HuH-7 (cell line): ENCODE data around the gene CACNA2D2.
A peak's percentile ranks its signal among the peaks of the same experiment; 100 is the strongest.

ENCODE experiments used
- DNase-seq: peaks from one replicate; pipeline ENCODE4 v3.0.0; 2011; ENCODE audit warnings: low spot score

CACNA2D2 gene

DNA sequence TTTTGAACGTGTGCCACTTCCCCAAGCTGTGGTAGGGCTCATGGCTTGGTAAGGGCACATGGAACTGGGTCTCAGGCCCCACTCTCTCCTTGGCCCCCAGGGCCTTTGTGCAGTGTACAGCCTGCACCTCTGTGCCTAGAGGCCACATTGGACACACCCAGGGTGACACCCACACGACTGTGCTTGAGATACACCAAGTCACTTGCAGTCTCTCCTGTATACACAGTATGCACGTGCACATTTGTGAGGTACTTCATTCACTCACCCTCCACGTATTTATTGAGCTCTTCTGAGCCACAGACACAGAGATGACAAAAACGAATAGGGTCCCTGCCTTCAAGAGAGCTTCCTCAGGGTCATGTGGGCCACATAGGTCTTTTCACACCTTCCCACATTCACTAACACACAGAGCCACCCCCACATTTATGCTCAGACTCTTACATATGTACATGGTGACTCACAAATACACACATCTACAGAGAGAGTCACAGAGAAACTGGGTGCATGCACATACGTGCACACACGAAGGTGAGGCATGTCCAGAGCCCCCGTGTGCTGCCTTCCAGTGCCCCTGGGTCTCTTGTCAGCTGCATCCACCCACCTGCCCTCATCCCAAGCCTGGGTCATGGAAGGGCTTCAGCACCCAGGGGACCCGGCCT lies 134.3 kb downstream of the CACNA2D2 start:
- no peak for DNase-seq

DNA sequence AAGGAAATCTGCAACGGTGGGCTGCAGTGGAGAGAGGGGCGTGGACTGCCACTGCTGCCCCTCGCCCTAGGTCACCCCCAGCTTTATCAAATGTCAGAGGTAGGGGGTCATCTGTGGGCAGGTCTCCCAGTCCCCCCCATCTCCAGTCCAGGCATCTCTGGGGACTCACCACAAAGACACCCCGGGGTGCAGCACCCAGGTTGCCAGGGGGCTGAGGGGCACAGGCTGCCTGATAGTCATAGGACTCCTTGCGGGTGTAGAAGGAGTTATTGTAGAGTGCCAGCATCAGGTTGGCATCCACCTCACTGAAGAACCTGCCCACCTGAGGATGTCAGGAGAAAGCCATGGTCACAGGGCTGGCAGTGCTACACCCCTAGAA lies 137.6 kb downstream of the CACNA2D2 start:
- no peak for DNase-seq

DNA sequence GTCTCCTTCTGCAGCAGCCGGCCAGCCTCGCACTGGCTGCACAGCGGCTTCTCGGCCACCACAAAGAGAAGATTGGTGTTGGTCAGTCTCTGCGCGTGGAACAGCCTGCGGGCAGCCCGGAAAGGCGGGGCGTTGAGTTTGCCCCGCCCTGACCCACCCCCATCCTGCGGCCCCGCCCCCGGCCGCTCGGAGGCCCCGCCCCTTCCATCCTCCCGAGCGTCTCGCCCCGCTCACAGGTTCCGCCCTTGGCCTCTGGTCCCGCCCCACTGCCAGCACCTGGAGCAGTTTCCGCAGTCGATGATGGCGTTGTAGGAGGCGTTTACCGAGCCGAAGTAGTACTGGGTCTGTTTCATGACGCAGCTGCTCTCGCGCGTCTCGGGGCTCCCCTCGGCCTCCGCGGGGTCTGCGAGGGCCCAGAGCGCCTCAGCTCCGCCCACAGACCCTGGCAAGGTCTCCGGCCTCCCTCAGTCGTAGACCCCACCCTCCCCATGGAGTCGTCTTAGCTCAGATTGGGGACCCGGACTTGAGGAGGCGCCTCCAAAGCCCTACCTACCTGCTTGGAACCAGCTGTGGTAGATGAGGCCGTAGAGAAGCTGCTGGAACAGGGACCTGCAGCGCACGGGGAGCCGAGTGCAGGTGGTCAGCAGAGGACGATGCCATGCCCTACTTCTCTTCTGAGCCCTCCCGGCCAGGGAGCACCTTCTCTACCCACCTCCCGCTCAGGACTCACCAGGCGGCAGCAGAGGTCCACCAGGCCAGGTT lies 138.2 kb downstream of the CACNA2D2 start:
- peak; percentile 85 for DNase-seq

DNA sequence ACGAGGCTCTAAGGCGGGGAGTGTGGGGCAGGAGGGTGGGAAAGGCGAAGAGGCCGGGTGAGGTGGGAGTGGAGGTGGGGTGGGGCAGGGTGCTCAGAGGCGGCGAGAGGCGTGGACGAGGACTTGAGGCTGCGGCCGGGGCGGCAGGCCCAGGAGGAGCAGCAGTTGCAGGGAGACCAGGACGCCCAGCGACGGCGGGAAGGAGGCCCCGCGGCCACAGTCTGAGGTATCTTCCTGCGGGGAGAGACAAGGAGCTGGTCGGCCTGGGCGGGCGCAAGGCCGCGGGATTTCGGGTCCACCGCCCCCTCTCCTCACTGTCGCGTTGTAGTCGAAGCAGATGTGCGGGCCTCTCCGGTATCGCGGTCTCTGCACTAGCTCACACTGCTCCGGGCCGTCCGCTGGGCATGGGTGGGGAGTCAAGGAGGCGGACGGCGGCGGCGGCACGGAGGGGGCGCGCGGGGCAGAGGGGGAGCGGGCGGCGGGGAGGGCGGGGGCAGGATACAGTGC lies 138.8 kb downstream of the CACNA2D2 start:
- DNase-seq, result no peak

DNA sequence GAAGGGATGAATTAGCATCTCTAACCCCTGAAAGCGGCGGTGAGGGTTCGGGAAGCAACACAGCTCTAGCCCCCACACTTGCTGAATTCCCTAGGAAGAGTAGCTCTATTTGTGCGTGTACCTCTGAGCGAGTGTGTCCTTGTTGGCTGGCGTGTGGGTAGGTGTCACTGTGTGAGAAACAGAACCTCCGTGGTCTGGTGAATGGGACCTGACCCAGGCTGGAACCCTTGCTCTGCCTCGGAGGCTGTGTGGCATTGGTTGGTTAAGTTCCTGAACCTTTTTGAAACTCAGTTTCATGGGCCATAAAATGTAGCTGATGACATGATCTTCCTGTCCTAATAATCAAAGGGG lies 143.7 kb downstream of the CACNA2D2 start:
- DNase-seq, result no peak

DNA sequence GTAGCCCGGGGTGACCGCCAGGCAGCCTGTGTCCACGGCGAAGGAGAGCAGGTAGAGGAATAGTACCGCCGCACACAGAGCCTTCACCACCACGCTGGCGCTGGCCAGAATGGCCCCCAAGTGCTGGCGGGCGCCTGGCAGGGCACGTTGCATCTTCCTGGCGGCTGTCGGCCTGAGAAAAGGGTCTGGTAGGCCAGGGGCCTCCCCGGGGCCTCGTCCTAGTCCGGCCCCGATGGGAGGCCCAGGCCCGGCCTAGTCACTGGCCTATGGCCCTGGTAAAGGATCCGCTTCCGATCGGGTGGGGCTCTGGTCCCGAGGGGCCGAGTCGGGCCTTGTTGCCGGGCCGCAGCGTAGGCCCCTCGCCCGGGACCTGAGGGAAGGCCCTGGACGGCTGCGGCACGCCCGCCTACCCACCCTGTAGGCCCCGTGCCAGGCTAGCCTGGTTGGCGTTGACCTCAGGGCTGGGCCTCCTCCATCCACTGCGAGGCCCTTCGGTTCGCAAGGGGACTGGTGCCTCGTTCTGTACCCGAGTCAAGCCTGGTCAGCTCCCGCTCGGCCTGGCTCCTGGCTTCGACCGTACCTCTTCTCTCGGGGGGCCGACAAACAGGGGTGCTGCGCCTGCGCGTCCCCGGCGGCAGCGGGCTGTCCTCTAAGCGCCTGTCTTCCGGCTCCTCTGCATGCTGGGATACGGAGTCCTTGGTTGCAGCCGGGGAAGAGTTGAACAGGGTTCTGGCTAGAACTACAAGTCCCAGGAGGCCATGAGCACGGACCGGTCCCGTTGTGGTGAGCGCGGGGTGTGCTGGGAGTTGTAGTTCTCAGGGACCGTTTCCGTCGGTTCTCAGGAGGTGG lies 144.3 kb downstream of the CACNA2D2 start, which contains the start of gene TMEM115:
Gene TMEM115 (minus strand): TSS at position 611 of the 849 bp plus-strand sequence. CDS start 458 bp downstream, at position 153.
- DNase-seq, result peak; percentile 98

DNA sequence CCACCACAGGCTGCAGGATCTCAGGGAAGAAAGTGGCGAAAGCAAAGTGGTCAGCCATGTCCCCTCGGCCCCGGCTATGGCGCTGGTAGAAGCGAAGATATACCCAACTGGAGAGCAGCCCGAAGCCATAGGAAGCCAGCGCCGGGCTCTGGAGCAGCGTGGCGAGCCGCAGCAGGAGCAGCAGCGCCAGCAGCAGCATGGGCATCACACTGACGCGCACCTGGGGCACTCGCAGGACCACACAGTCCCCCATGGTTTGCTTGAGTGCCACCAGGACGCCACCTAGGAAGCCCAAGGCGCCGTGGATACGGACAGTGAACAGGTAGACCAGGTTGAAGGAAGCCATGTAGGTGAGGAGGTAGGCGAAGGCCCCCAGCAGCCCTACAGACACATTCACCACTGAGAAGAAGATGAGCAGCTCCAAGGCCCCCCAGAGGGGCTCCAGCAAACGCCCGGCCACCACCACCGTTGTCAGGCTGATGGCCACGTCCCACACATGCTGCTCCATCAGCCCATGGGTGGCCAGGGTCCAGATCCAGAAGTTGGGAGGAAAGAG lies 145.0 kb downstream of the CACNA2D2 start:
- DNase-seq, result no peak

DNA sequence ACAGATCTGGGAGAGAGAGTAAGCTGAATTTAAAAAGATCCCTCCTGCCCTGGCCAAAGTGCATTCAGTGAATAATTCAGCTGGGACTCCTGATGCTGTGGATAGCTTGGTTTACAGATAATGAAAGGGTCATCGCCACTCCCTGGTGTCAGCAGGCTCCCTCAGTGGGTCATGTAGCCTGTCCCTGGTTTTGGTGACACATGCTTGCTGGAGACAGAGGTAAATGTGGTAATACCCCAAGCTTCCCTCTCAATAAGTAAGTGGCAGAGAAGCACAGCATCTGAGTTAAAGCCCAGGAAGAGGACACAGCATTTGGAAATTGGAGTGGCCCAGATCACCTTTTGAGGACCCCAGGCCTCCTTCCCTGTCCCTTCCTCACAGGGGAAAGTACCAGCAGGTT lies 146.0 kb downstream of the CACNA2D2 start:
- DNase-seq, result no peak

DNA sequence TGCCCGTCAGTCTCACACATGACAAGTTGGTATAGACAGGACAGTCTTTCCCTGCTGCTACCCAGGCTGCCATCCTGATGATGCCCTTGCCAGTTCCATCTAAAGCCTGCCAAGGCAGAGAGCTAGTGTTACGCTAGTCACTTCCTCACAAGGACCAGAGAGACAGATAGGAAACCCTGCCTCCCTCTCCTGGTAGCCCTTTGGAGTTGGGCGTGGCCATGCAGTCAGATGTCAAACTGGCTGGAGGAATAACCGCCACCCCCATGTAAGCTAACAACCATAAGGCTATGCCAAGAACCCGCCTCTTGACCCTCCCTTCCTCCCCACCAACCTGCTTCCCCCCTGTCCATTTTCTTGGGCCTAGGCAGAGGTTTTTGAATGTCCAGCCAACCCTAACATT lies 146.9 kb downstream of the CACNA2D2 start:
- DNase-seq, result no peak

DNA sequence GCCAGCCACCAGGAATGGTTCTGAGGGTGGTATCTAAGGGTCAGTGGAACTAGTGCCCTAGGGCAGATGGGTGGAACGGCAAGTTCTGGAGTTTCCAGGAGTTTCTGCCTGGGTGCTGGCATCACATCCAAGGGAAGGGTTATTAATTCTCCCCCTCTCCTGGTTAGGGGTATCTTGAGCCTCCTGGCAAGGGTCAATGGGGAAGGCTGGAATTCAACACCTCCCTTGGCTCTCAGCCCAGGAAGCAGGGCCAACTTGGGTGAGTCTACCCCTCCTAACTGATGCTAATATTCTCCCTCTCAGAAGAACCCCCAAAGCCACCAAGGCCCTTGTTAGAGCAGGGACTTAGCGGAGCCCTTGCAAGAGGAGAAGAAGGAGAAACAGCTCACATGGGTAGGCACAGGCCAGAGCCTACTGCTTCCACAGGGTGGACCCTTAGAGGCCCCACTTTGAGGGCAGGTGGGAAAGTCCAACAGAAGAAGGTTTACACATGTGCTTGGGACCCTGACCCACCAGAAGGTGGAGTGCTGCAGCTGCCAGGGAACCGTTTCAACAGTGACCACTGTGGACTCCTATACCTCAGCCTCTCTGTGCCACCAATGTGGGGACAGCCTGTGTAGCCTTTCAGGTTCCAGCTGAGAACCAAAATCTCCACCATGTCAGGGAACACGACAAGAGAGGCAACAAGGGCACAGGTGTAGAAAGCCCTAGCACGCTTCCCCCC lies 147.4 kb downstream of the CACNA2D2 start:
- DNase-seq, result no peak

DNA sequence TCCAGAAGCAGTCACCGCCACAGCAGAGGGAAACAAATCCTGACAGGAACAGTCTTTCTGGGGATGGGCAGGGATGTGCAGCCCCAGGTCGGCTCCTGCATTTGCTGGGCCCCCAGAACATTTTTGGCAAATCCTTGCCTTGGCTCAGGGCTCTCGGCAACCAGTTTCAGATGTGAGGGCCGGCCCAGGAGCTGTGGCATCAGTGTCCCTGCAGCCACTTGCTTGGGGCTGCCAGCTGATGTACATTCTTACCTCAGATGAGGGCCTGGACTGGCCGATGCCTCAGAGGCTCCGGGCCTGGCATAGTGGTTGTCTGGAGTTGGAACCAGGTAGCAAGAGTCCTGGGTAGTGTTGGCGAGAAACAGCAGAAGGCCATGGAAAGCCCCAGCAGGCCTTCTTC lies 148.6 kb downstream of the CACNA2D2 start:
- no peak for DNase-seq

DNA sequence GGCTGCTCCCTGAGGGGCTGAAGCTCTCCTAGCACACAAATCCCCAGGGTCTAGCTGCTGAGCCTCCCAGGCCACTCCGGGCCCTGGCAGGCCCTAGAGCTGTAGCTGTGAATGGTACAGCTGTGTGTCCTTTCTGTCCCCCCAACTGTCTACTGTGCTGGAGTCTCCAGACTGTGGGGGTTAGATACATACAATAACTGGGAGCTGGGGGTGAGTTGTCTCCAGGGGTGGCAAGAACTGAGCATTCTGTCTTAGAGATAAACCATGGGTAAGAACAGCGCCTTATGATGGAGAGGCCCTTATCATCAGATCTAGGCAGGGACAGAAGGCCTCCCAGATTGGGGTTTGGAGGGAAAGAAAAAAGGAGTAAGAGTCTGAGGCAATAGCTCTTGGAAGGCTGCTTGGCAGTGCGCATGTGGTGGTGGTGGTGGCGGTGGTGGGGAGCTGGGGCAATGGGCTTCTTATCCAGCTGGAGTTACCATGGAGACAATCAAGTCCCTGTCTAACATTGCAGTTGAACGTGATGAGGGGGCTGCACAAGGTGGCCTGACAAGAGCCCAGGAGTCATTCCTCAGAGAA lies 149.2 kb downstream of the CACNA2D2 start:
- DNase-seq, result no peak

DNA sequence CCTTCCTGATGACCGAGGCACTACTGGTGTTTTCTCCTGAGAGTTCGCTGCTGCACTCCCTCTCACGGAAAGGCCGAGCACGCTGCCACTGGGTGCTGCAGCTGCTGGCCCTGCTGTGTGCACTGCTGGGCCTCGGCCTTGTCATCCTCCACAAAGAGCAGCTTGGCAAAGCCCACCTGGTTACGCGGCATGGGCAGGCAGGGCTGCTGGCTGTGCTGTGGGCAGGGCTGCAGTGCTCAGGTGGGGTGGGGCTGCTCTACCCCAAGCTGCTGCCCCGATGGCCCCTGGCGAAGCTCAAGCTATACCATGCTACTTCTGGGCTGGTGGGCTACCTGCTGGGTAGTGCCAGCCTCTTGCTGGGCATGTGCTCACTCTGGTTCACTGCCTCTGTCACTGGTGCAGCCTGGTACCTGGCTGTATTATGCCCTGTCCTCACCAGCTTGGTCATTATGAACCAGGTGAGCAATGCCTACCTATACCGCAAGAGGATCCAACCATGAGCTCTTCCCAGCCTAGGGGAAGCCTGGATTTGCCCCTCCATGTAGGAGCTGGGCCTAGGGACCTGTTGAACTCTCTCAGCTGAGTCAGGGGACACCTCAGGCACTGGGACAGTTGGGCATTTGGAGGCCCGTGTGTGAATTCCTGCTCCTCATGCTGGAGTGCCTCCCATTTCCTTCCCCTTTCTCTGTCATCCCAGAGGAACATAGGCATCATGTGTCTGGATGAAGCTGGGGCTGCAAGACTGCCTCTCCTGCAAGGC lies 150.0 kb downstream of the CACNA2D2 start:
- no peak for DNase-seq

DNA sequence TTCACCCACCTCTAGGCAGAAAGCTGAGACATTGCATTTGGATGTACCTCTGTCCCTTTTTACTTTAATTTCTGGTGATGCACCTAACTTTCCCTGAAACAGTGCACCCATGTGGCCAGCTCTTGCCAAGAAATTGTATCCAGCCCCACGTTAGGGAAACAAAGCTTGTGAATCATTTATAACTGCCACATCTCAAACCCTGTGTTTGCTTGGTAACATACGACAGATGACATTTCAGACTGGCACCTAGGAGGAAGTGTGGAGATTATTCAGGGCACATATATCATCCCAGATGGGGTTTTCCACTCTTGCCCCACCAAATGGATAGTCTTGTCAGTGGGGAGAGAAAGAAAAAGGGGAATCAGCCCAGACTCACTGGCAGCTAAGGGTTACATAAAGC lies 150.7 kb downstream of the CACNA2D2 start:
- DNase-seq, result no peak

DNA sequence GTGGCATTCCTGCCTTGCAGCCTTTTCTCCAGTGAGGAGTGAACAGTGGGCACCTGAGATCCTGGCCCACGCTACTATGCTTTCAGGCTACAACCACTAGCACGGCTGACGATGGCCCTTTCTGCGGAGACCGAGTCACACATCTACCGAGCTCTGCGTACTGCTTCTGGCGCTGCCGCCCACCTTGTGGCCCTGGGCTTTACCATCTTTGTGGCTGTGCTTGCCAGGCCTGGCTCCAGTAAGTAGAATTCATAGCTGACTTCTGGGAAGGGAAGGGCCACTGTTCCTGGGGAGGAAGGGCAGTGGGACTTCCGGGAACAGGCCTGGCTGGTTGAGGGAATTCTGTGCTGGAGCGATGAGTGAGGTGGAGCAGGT lies 152.1 kb downstream of the CACNA2D2 start:
- no peak for DNase-seq

DNA sequence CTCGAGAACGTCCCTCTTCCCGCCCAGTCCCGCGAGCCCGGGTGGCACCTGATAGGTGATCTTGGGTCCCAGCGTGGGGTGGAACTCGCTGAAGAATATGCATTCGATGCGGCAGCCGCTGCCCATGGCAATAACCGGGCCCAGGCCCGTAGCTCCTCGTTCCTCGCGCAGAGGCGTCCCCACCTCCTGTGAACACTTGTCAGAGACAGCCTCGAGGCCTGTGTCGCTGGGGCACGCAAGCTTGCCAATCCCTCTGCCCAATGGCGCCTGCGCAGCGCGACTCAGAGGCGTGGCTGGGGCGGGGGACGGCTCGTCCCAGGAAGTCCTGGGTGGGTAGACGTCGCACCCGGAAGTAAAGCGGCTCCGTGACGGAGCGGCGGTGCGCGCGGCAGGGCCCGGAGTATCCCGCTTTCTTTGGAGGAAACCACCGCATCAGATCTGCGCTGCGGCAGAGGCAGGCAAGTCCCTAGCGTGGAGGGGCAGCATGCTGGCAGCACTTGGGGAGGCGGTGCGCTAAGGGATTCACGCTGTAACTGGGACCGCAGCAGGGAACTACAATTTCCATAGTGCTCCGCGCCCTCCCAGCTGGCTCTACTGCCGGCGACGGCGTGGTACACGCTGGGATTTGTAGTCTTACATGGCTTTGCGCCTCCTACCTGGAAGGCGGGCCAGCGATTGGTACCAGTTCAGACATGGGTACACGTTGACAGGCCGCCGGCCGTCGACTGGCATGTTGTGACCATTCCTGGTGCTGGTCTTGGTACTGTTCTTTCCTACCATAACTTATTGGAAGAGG lies 152.7 kb downstream of the CACNA2D2 start, which contains the start of the genes CYB561D2 and NPRL2:
Gene CYB561D2 (plus strand): TSS at position 336 of the 796 bp plus-strand sequence. CDS start 572 bp downstream, outside the sequence.
Gene NPRL2 (minus strand): TSS at position 249 of the 796 bp plus-strand sequence. CDS start 123 bp downstream, at position 126.
- peak; percentile 99 for DNase-seq

DNA sequence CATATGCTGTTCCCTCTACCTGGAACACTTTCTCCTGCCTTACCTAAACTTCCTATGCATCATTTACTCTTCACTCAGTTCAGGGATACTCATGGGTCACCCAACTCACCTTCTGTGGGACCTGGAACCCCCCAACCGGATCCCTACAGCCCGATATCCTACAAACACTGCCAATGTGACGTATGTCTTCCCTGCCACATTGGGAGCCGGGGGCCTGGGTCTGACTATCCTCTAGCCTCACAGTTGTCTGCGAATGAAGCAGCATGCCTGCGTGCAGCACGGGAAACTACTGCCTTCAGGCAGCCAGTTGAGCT lies 153.3 kb downstream of the CACNA2D2 start:
- no peak for DNase-seq

DNA sequence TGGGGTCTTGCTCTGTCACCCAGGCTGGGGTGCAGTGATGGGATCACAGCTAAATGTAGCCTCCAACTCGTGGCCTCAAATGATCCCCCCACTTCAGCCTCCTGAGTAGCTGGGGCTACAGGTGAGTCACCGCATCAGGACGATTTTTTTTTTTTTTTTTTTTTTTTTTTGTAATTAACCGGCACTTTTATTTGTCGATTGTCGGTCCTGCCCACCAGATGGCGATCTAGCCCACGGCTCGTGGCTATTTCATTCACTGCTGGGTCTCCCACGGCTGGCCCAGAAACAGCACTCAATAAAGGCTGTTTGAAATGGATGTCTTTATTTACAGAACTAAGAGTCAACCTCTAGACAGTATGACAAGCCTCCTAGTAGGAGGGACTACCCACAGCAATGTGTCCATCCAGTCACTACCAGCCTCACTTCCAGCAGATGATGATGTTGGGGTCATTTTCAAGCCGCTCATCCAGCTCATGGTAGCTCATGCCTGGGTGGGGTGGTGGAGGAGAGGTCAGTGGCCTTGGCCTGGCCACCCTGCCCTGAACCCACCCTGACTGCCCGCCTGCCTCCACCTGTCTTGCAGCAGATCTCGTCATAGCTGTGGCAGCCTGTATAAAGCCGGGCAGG lies 156.1 kb downstream of the CACNA2D2 start:
- peak; percentile 76 for DNase-seq

DNA sequence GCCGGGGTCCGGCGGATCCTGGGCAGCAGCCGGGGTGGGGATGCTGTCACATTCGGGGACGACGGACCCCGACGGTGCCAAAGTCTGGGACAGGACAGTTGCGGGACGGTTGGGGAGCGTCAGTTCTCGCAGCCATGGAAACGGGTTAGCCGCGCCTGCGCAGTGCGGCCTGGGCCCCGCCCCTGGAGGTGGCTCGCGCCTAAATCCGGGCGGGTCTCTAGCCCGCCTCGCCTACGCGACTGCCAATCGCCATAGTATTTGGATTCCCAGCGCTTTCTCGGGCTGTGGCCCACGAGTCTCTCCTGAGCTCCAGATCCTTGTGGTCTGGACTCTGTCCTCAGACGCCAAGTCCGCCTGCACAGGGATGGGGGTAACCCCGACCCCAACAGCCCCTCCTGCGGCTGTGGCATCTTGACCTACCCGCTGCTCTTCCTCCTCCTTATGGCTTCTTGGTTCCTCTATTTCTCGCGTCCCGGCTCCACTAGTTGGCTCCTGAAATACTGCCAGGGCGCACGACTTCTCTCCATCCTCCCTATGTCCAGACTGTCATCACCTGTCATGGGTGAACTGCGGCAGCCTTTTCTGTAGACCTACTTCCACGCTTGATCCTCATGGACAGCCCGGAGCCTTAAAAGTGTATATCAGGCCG lies 157.7 kb downstream of the CACNA2D2 start, which contains the start of gene ZMYND10:
Gene ZMYND10 (minus strand): TSS at position 147 of the 649 bp plus-strand sequence. CDS start 153 bp downstream, outside the sequence.
- no peak for DNase-seq
